Body of pancreas (tissue), 4 donors: ENCODE data around the gene ARL5C. TPM values are rescaled to one million over a fixed set of nuclear protein-coding genes. Genes with fewer than 3 reads are reported as not detected.

ENCODE experiments used
- ATAC-seq: fragments of 150-250 bp; one replicate; pipeline ENCODE4 v1.9.1; 2016
- DNase-seq, 4 donors: peaks; one replicate each; pipeline ENCODE4 v3.0.0-alpha.2; 2019
- H3K27ac ChIP-seq, 4 donors: fragments of 200-600 bp; sonication (generic); 1 replicate in 3 of 4; 2 replicates in 1 of 4; pipeline versions ENCODE4 v1.5.1 to v1.6.1; 2016 to 2019; ENCODE audit warnings: mild to moderate bottlenecking in 1 of 4, mixed read lengths in 1 of 4, moderate library complexity in 1 of 4
- H3K27me3 ChIP-seq, 2 donors: fragments of 200-600 bp; sonication (generic); one replicate each; pipeline ENCODE4 v1.6.0; 2016; ENCODE audit warnings: mild to moderate bottlenecking in 1 of 2
- H3K36me3 ChIP-seq, 2 donors: fragments of 200-600 bp; sonication (generic); replicated peaks in 1 of 2; 2 replicates each; pipeline ENCODE4 v1.5.1; 2016; ENCODE audit warnings: low read depth in 2 of 2; ENCODE audit not compliant: insufficient read depth in 1 of 2
- H3K4me1 ChIP-seq: fragments of 200-600 bp; sonication (generic); one replicate; pipeline ENCODE4 v1.6.0; 2016
- H3K4me3 ChIP-seq, 2 donors: fragments of 200-600 bp; sonication (generic); 1 replicate in 1 of 2; 2 replicates in 1 of 2; pipeline ENCODE4 v1.5.1; 2016 to 2019
- H3K9me3 ChIP-seq, 3 donors: fragments of 200-600 bp; sonication (generic); 1 replicate in 2 of 3; 2 replicates in 1 of 3; pipeline ENCODE4 v1.5.1; 2016
- POLR2A ChIP-seq, 3 donors: fragments of 450-650 bp; IDR thresholded peaks; one replicate each; pipeline ENCODE4 v1.6.1; 2016; ENCODE audit warnings: antibody characterized with exemption in 3 of 3, mild to moderate bottlenecking in 2 of 3
- WGBS, 2 donors: methylation state at CpG; one replicate each; pipeline ENCODE4 v1.1.5; 2017; 5-methylcytosine and 5-hydroxymethylcytosine counted together
- intact Hi-C: fragments of 100-400 bp; cut with DNase I; formaldehyde crosslinking; loops from one replicate; pipeline ENCODE4 v1.15.1; 2023
- total RNA-seq, 2 donors: library from RNA; depleted of rRNA; stranded (reverse); fragments of >200 nt; gene quantifications; one replicate each; pipeline ENCODE4 v1.1.0, GENCODE V29; 2016
- TF ChIP-seq, protein P1 (sequence below), 7 experiments: fragments of 450-650 bp in 4 of 7; fragments of 200-600 bp in 3 of 7; sonication (generic) in 3 of 7; IDR thresholded peaks; one replicate each; pipeline ENCODE4 v1.5.1; 2016 to 2019; ENCODE audit warnings: antibody characterized with exemption in 7 of 7

ARL5C gene
- total RNA-seq, 2 donors from 2014 or later = 0.26 TPM; not detected in 1

DNA sequence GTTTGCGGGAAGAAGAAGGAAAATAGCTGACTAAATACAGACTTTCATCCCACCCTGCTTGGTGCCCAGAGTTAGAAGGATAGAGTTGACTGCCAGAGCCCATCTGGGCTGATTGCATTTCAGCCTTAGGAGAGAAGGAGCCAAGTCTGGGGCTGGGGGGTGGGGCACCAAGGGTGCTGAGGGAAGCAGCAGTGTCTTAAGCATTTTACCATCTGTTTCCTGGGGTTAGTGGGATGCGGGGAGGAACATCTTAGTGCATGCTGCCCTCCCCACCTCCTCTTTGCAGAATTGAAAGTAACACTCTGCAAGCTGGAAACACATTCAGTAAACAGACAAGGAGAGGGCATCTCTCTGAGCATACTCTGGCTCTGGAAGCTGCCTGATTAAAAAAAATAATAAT lies 1.5 kb upstream of the ARL5C start:
- ATAC-seq = no peak
- TF ChIP-seq, protein P1, sequence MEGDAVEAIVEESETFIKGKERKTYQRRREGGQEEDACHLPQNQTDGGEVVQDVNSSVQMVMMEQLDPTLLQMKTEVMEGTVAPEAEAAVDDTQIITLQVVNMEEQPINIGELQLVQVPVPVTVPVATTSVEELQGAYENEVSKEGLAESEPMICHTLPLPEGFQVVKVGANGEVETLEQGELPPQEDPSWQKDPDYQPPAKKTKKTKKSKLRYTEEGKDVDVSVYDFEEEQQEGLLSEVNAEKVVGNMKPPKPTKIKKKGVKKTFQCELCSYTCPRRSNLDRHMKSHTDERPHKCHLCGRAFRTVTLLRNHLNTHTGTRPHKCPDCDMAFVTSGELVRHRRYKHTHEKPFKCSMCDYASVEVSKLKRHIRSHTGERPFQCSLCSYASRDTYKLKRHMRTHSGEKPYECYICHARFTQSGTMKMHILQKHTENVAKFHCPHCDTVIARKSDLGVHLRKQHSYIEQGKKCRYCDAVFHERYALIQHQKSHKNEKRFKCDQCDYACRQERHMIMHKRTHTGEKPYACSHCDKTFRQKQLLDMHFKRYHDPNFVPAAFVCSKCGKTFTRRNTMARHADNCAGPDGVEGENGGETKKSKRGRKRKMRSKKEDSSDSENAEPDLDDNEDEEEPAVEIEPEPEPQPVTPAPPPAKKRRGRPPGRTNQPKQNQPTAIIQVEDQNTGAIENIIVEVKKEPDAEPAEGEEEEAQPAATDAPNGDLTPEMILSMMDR (IDR thresholded peaks at IDR 0.05) = no peak
- TF ChIP-seq POLR2A (IDR thresholded peaks at IDR 0.05) = no peak
- intact Hi-C loops = loop anchor here (10.0 kb wide), 1 partner anchor 67 kb away; no protein-coding TSS in a partner anchor

DNA sequence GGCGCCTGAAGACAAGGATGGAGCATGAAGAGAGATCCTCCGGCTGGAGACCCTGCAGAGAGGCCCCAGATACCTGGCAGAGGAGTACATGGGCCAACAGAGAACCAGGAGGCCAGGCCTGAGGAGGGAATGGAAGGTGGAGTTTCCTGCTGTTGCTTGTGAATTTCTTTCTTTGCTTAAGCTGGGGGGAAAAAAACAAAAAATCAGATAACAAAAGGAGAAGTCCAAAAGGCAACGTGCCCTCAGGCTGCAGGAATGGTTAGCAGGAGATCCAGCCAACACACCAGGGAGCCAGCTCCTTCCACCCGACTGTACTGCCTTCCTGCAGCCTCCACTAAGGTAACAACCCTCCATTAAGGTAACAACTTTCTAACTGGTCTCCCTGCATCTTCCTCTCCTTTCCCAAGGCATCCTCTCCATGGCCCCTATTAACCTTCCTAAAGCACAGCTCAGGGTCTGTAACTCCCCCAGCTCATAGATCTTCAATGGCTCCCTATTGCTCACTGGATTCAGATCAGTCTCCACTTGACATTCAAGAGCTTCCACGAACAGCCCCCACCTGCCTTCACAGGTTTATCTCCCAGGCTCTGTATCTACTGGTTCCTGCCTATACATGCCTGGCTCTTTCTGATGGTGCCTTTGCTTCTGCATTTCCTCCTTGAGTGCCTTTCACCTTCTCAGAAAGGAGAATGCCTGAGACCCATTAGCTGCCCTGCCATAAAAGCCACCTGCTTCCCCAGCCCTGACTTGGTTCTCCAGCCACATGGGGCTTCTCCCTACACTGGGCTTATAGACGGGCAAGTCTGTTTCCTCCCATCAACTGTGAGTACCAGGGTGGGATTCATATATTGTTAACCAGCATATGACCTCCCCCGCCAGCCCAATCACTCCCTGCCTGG lies 725 bp upstream of the ARL5C start:
- Histone ChIP-seq H3K27ac (peak overlapping the region; percentile 69 to 81 (median 75)), H3K9me3 (no peaks in the 10 kb centered on the region), H3K4me3 (no peak overlapping the region), H3K4me1 (peaks cover 46% of the 10 kb centered on the region), H3K36me3 (no peaks in the 10 kb centered on the region), H3K27me3 (no peaks in the 10 kb centered on the region)
- intact Hi-C loops = loop anchor here (10.0 kb wide), 1 partner anchor 68 kb away; no protein-coding TSS in a partner anchor
- ATAC-seq (peak; percentile 69), DNase-seq (peak; percentile 58 to 78 (median 72))
- TF ChIP-seq POLR2A (IDR thresholded peaks at IDR 0.05) = peak in 2 of 3 donors; percentile 42 to 47
- TF ChIP-seq, protein P1 (IDR thresholded peaks at IDR 0.05) = no peak
- 27 to 34% methylated on average over 7 of the region's 7 CpGs for WGBS, 2 donors

More for the DNA sequence above, 1.5 kb upstream of the ARL5C start:
- Histone ChIP-seq H3K9me3 (no peaks in the 10 kb centered on the region), H3K4me3 (no peak overlapping the region), H3K4me1 (peaks cover 54% of the 10 kb centered on the region), H3K36me3 (no peaks in the 10 kb centered on the region), H3K27me3 (no peaks in the 10 kb centered on the region), H3K27ac (peak overlapping the region in 2 of 4 donors; percentile 72 to 78)
- DNase-seq = peak in 2 of 4 donors; percentile 28 to 37
- WGBS, 2 donors = 15% methylated on average over 2 of the region's 2 CpGs

DNA sequence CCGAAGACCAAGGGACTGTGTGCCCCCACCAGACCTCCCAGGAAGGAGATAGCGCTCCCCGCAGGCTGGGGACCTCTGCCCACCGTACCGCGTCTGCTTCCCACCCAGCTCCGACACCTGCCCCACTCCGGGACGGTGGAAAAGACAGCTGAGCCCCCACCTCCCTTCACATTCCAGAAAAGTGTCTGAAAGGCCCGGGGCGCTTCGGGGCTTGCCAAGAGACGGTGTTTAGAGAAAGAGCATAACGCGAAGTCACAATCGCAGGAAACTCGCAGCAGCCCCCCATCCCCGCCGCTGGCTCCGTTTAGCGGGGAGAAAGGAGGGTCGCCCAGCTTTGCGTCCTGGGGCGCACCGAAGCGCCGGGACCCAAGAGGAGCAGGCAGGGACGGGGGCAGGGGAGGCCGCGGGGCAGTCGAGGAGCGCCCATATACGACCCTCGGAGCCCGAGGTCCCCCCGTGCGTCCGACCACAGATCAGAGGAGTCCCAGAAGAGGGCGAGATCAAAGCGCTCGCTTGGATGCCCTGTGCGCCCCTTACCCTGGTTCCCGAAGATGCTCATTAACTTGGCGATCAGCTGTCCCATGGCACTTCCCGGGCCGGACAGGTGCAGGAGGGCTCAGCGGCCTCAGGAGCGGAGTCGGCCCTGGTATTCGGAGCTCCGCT lies 652 bp downstream of the ARL5C start:
- no peak for ATAC-seq
- peak in 1 of 4 donors; percentile 9 for DNase-seq
- no peak for TF ChIP-seq POLR2A (IDR thresholded peaks at IDR 0.05)
- TF ChIP-seq, protein P1 (IDR thresholded peaks at IDR 0.05) = no peak
- H3K9me3 ChIP-seq = no peaks in the 10 kb centered on the region
- H3K27me3 ChIP-seq = no peaks in the 10 kb centered on the region
- no peak overlapping the region for H3K4me3 ChIP-seq
- no peaks in the 10 kb centered on the region for H3K36me3 ChIP-seq
- H3K4me1 ChIP-seq = peaks cover 37% of the 10 kb centered on the region
- intact Hi-C loops = loop anchor here (10.0 kb wide), 1 partner anchor 69 kb away; no protein-coding TSS in a partner anchor
- 15 to 17% methylated on average over 12 to 51 of the region's 51 CpGs for WGBS, 2 donors
- H3K27ac ChIP-seq = peak overlapping the region; percentile 69 to 81 (median 75)

DNA sequence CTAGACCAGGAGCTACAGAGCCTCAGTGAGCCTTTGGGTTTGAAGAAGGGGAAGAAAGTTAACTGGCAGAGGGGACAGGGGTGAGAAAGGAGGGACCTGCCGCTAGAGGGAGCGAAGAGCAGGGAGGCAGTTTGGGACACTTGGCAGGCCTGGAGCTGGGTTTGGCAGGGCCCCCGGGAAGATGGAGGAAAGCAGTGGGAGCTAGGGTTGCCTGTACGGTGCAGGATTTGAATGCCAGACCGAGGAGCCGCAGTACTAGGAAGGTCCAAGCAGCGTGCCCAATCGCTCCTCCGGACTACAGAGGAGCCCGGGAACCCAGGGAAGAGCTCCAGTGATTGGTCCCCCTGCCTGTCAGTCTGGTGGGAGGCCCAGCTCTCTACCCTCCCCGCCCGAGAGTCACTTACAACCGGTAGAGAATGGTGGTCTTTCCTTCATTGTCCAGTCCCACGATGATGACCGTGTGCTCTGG lies 1.3 kb downstream of the ARL5C start:
- Histone ChIP-seq H3K27ac (peak overlapping the region; percentile 36 to 81 (median 75)), H3K27me3 (no peaks in the 10 kb centered on the region), H3K4me1 (peaks cover 37% of the 10 kb centered on the region), H3K4me3 (no peak overlapping the region), H3K36me3 (no peaks in the 10 kb centered on the region), H3K9me3 (no peaks in the 10 kb centered on the region)
- TF ChIP-seq POLR2A (IDR thresholded peaks at IDR 0.05) = peak in 2 of 3 donors; percentile 12 to 22
- TF ChIP-seq, protein P1 (IDR thresholded peaks at IDR 0.05) = peak; percentile 66 to 94 (median 85)
- intact Hi-C loops = loop anchor here (10.0 kb wide), 1 partner anchor 70 kb away; no protein-coding TSS in a partner anchor
- 0 to 2% methylated on average over 9 to 15 of the region's 15 CpGs for WGBS, 2 donors
- peak; percentile 89 to 94 (median 91) for DNase-seq
- peak; percentile 84 for ATAC-seq
